HG03342 (cell line): ENCODE measurements around the gene PSMA4.
"Not testable (repeated sequence)": the region's sequence is repeated elsewhere in the genome, so short reads cannot be mapped to it uniquely, and the experiment has no call there.

ENCODE experiments used
- ATAC-seq: cut with Tn5 transposase; IDR thresholded peaks from one replicate; pipeline ENCODE4 v1.9.1; 2021; ENCODE audit warnings: mild to moderate bottlenecking, moderate library complexity; ENCODE audit not compliant: unreplicated experiment

PSMA4 gene

DNA sequence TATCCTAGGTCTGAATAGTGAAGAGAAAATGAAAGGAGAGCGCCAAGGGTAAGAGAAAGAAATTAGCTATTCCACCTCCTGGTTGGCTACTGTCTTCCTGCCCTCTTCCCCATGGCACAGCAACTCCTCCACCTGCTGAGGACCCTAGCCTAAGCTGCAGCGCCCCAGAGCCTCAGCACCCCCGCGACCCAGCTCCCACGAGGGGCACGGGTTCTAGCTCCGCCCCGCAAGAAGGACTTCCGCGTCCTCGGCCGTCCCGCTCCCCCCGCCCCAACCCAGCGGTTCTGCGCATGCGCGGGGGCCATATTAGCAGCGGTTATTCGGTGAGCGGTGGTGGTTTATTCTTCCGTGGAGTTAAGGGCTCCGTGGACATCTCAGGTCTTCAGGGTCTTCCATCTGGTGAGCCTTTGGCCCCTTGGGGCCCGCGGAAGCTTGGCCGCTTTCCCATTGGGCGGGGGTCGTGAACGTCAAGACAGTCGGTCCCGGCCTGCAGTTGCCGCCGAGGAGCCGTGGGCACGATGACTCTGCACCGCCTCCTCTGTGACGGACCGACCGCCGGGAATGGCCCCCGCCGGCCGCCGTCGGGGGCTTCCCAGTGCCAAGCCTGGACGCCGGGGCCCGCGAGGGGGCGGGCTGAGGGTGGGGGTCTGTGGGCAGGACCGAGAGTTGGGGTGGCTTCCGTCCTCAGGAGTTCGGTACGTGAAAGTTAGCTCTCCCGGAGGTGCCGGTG is at the start of gene PSMA4:
PSMA4 (plus strand) TSS at position 304 of the 730 bp plus-strand sequence. CDS start 1,484 bp downstream, outside the sequence.
- ATAC-seq, result peak; percentile 73

GRCh38 chr15:78492872-78493271 is 47.4 kb upstream of the PSMA4 start:
- no peak for ATAC-seq

- ATAC-seq, result no peak
Measured at GRCh38 chr15:78501857-78502256, 38.4 kb upstream of the PSMA4 start.

GRCh38 chr15:78502641-78503040 is 37.6 kb upstream of the PSMA4 start:
- no peak for ATAC-seq

GRCh38 chr15:78506971-78507830 is 33.0 kb upstream of the PSMA4 start, which contains the start of gene HYKK:
Gene HYKK, plus strand, starts transcription at chr15:78507577. Its CDS starts 5,512 bp downstream, at chr15:78513089.
- peak; percentile 91 for ATAC-seq

GRCh38 chr15:78507831-78508160 is 32.4 kb upstream of the PSMA4 start:
- ATAC-seq, result no peak

DNA sequence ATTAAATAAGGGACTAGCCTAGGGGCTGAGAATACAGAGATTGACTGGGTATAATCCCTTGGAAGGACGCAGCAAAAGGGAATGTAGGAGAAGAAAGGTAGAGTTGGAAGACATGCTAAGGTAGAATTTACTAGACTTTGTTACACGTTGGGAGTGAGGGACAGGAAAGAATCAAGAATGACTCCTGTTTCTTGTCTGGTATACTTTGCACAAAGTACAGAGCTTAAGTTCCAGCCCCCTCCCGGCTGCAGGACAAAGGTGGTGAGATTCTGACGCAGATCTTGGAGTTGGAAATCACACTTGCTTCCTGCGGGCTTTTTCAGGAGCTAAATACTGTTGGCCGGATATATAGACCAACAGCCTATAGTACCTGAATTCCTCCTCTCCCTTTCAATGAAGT is 32.0 kb upstream of the PSMA4 start:
- ATAC-seq, result no peak

DNA sequence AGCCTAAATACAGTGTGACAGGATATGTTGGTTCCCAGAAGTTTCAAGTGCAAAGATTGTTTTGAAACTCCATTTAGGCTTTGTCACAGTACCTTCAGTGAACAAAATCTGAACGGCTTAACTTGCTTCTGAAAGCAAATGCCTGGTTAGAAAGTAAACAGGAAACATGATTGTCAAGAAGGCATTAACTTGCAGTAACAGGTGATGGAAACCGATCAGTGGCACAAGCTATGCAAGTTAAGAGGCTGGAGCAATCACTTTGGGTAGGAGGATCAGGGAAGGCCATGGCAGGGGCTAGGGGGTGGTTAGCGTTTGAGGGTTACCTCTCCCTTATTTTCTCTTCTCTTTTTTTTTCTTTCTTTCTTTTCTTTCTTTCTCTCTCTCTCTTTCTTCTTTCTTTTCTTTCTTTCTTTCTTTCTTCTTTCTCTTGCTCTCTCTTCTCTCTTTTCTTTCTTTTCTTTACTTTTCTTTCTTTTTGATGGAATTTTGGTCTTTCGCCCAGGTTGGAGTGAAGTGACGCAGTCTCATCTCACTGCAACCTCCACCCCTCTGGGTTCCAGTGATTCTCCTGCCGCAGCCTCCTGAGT is 30.4 kb upstream of the PSMA4 start:
- no peak for ATAC-seq

DNA sequence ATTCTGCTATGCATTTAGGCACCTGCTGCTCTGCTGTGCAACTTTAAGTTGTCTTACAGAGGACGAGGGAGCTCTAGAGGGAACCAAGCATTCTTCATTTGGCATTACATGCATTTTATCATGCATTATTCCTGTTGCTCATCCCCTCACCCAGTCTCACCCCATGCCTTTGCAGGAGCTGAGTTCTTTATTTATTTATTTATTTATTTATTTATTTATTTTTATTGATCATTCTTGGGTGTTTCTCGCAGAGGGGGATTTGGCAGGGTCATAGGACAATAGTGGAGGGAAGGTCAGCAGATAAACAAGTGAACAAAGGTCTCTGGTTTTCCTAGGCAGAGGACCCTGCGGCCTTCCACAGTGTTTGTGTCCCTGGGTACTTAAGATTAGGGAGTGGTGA is 20.2 kb upstream of the PSMA4 start:
- not testable (repeated sequence) for ATAC-seq

DNA sequence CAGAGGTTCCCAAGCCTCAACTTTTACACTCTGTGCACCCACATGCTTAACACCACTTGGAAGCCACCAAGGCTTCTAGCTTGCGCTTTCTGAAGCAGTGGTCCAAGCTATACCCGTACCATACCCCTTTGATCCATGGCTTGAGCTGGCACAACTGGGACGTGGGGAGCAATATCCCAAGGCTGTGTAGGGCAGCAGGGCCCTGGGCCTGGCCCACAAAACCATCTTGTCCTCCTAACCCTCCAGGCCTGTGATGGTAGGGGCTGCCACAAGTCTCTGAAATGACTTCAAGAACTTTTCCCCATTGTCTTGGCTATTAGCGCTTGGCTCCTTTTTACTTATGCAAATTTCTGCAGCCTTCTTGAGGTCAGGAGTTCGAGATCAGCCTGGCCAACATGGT is 16.0 kb upstream of the PSMA4 start:
- no peak for ATAC-seq

- no peak for ATAC-seq
Measured at GRCh38 chr15:78527325-78527724, 12.9 kb upstream of the PSMA4 start.

DNA sequence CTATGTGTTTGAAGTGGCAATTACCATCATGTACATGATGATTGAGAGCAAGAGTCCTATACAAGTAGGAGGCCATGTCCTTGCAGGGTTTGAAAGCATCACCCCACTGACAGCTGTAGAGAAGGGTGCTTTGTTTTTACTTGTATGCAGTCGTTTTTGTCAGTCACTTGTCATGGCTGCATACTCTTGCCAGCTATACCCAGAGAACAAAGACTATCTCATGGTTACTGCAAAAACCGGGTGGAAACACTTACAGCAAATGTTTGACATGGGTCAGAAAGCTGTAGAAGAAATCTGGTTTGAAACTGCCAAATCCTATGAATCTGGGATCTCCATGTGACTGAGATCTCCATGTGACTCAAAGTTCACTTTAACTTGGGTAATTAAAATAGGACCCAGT is 6.9 kb upstream of the PSMA4 start:
- ATAC-seq, result no peak

- no peak for ATAC-seq
Measured at GRCh38 chr15:78536134-78536533, 4.1 kb upstream of the PSMA4 start.

DNA sequence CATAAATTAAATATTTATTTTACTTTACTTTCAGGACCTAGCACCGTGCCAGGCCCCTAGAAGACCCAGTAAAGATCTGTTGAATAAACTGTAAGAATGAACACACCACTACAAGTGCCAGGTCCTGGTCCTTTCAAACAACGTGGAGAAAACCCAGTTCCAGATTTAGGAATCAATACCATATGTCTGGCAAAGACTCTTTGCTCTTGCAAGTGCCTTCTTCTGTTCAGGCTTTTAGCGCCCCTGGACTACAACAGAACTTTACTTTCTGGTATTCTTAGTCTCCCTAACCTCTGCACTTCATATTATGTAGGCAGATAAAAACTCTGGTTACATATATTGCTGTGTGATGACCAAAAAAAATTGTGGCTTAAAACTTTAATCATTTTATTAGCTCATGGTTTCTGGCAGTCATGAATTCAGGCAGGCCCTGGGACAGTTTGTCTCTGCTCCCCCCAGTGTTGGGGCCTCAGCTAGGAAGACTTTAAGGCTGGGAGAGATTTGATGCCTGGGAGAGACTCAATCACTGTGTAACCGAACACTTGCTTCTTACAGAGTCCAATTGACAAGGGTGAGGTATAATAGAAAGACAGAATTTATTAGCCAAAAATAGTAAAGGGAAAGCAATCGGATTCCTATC is 2.9 kb upstream of the PSMA4 start:
- ATAC-seq, result no peak

DNA sequence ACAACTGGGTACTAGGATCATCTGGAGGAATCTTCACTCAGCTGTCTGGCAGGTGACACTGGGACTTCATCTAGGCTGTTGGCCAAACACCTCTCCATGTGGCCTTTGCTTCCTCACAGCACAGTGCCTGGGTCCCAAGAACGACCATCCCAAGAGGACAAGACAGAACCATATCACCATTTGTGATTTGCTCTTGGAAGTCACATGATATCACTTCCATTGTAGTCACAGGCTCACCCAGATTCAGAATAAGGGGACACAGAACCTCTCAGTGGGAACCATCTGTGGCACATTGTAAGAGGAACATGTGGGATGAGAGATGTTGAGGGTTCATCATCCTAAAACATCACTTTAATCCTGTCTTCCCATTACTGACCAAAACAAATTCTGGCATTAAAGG is 1.9 kb upstream of the PSMA4 start:
- ATAC-seq, result no peak

GRCh38 chr15:78539464-78540140 is 642 bp upstream of the PSMA4 start:
- ATAC-seq, result not testable (repeated sequence)

DNA sequence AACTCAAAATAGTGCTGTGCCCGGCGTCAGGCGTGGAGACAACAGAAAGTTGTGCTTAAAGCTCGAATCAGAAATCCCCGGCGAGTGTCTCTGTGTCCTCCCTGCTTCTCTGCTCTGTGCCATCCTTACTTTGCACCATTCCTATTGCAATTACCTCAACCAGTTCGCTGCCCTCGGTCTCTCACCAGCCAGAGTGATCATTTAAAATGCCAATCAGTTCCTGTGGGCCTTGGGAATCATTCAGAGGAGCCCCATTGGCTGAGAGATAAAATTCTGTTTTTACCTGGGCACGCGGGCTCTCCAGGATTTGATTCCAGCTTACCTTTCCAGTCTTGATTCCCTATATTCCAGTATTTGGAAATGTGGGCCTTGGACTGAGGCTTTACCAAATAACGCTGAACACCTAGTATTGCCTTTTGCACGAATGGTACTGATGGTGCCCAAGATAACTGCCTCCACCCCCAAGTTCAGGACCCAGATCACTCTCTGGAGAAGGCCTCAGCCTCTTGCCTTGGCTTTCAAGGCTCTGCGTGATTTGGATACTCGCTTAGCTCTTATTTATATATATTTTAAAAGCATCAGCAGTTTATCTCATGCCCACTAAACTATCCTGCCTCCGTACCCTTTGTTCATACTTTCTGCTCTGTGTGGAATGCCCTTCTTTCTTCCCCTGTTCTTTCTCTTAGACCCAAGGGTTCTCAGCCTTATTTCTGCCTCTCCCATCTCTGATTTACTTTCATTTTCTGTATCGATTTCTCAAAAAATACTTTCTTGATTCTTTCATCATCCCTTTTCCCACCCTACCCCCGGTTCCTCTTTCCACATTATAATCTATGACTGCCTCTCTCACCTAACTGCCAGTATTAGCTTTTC is 863 bp downstream of the PSMA4 start:
- ATAC-seq, result no peak

DNA sequence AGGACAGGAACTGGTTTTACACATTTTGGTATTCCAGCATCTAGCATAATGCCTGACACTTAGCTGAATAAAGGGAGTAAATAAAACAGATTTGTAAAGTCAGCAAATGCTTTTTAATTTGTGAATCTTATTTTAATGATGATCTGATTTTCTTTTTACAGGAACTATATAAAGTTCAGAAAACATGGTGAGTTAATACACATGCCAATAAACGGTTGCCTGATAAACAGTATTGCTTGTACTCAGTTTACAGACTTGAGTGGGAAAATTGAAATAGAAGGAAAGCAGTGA is 1.4 kb downstream of the PSMA4 start:
- no peak for ATAC-seq

GRCh38 chr15:78542647-78543046 is 2.4 kb downstream of the PSMA4 start:
- no peak for ATAC-seq

DNA sequence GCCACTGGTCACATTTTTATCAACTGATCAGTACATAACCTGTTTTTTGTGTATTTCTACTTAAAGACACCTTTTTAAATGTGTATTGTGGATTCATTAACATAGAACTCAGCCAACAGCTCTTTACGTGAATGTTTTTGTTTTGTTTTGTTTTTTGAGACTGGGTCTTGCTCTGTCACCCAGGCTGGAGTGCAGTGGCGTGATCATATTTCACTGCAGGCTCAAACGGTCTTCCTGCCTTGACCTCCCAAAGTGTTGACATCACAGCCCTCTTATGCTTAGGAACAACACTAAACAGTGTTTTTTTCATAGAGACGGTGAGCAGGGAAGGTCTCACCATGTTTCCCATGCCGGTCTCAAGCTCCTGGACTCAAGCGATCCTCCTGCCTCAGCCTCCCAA is 9.9 kb downstream of the PSMA4 start:
- no peak for ATAC-seq
